GM21723 (cell line): ENCODE data around the gene FGFR4.

Source experiments
- ATAC-seq: cut with Tn5 transposase; IDR thresholded peaks from one replicate; pipeline ENCODE4 v1.9.1; 2021; ENCODE audit warnings: mild to moderate bottlenecking, moderate library complexity; ENCODE audit not compliant: unreplicated experiment

The FGFR4 gene

GRCh38 chr5:177099422-177100093, 12.8 kb downstream of the FGFR4 start:
- ATAC-seq, result no peak

- no peak for ATAC-seq
These were observed 14.0 kb downstream of the FGFR4 start for GRCh38 chr5:177100714-177101121.

DNA sequence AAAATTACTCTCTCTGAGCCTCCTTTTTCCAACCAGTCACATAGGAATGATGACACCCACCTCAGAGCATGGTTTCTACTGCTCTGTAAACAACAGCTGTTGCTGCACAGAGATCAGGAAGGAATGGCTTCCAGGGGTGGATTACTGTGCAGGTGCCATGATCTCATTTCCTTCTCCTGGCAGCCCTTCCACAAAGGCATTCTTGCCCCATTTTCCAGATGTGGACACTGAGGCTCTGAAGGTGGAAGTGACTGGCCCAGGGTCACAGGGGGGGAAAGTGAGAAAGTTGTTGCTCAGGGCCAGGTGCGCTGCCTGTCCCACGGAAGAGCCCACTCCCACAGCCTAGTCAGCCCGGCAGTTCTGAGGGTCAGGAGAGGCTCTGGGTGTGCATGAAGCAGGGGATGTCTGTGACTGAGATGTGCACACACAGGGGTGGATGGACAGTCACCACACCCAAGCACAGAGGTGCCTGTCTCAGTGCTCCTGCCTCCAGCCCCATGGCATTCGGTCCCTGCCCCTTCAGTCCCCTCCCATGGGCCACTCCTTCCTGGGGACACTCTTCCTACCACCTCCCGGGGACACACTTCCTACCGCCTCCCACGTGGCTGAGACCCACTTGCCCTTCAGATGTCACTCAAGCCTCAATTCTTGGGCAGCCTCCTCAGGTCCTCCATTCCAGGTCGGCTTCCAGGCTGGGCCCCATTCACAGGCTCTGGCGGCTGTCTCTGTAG, 17.0 kb downstream of the FGFR4 start:
- no peak for ATAC-seq

DNA sequence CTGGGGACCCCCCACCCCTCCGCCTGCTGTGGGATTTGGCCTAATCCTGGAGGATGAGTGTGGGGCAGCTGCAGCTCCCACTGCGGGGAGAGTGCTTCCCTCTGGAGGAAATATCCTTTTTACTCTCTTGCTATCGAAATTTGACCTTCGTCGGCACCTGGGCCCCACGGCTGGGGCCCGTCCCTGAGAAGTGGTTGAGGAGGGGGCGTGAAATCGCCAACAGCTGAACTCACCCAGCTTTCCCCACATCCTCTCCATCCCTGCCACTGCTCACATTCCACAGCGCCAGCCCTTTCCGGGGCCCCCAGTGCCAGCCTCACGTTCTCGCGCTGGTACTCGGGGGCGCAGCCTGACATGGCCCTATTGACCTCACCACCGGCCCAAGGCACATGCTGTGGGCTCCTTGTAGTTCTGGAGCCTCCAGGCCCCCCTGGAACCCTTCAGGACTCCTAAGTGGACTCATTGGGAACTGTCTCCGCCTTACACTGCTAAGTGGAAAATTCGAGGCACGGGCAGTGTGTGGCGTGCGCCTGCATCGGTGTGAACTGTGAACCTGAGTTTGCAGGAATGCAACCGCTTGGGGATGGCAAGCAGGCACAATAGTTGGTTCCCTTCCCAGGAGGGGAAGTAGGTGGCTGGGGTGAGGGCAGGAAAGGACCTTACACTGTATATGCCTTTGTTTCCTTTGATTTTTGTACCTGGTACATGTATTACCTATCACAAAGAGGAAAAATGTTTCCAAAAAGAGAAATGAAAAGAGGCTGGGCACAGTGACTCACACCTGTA, 19.2 kb downstream of the FGFR4 start:
- no peak for ATAC-seq

DNA sequence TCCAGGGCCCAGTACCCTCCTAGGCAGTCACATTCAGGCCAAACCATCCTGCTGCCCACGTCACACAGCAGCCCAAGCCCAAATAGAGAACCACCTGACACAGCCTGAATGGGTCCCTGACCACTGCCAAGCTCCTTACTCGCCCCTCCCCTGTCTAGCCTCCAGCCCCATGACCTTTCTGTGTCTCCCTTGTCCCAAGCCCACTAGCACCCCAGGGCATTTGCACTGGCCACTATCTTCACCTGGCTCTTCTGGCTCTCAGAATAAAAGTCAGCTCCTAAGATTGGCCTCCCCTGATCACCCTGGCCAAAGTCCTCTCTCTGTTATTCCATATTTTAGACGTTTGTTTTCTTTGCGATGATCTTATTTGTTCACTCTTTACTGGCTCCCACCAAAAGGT, 20.4 kb downstream of the FGFR4 start:
- ATAC-seq, result no peak

GRCh38 chr5:177109810-177110209, 23.1 kb downstream of the FGFR4 start:
- ATAC-seq, result no peak

DNA sequence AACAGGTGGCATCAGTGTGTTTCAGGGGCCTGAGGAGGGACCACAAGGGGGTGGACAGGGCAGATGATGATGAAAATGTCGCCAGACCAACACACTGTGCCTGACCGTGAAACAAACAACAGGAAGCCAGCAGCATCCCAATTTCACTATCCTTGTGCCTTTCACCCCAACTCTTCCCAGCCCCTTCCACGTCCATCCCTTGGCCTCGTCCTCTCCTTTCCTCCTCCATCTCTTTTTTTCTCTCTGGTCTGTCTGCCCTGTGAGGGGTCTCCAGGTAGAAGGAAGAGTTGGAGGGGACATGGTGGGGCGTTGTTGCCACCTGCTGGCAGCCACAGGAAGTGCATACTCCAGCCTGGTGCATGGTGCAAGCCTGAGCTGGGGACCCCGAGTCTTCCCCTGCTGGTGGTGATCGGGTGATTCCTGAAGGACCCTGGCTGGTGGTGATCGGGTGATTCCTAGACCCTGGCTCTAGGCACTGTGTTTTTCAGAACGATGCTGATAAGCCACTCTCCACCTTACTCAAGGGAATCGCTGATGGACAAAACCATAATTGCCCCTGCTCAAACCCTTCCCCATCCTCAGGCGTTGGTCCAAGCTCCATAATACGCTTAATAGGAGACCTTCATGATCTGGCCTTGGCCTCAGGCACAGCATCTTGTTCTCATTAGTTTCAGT, 25.1 kb downstream of the FGFR4 start:
- no peak for ATAC-seq

GRCh38 chr5:177112589-177113220, 26.0 kb downstream of the FGFR4 start:
- ATAC-seq, result no peak

DNA sequence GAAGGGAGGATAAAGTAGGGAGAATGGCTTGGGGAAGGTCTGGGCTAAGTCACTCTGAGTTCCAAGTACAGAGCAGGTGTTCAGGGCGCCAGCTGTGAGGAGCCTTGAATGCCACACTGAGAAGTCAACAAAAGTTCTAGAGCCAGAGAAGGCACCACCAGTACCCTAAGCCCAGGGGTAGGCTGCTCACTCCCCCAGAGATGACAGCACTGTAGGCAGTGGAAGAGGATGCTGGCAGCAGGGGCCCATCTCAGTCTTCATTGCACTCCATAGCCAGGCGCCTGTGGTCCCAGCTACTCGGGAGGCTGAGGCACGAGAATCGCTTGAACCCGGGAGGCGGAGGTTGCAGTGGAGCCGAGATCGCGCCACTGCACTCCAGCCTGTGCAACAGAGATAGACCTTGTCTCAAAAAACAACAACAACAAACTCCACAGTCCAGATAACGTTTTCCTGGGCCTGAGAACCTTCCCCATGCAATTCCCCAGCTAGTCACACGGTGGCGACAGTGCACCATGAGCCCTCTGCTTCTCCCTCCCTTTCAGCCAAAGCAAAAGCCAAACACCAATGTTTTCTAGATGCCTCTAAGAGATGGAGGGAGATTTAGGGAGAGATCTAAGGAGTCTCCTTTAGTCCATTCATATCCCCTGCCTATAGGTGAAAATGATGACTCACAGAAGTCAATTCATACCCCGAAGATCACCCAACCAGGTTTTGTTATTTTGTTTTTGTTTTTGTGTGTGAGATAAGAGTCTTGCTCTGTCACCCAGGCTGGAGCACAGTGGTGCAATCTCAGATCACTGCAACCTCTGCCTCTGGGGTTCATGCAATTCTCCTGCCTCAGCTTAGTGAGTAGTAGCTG, 27.1 kb downstream of the FGFR4 start:
- ATAC-seq, result peak; percentile 71

GRCh38 chr5:177116631-177117373, 30.1 kb downstream of the FGFR4 start:
- ATAC-seq, result no peak

DNA sequence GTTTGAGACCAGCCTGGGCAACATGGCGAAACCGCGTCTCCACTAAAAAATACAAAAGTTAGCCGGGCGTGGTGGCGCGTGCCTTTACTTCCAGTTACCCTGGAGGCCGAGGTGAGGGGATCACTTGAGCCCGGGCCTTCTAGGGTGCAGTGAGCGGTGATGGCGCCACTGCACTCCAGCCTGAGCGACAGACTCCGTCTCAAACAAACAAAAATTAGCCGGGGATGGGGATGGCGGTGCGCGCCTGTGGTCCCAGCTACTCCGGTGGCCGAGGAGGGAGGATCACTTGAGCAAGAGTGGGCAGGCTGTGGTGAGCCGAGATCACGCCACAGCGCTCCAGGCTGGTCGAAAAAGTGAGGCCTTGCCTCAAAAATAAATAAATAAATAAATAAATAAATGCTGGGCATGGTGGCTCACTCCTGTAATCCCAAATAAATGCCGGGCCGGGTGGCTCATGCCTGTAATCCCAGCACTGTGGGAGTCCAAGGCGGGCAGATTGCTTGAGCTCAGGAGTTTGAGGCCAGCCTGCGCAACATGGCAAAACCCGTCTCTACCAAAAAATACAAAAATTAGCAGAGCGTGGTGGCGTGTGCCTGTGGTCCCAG, 30.8 kb downstream of the FGFR4 start:
- no peak for ATAC-seq

- ATAC-seq, result no peak
These were observed 35.9 kb downstream of the FGFR4 start for GRCh38 chr5:177122566-177122965.

DNA sequence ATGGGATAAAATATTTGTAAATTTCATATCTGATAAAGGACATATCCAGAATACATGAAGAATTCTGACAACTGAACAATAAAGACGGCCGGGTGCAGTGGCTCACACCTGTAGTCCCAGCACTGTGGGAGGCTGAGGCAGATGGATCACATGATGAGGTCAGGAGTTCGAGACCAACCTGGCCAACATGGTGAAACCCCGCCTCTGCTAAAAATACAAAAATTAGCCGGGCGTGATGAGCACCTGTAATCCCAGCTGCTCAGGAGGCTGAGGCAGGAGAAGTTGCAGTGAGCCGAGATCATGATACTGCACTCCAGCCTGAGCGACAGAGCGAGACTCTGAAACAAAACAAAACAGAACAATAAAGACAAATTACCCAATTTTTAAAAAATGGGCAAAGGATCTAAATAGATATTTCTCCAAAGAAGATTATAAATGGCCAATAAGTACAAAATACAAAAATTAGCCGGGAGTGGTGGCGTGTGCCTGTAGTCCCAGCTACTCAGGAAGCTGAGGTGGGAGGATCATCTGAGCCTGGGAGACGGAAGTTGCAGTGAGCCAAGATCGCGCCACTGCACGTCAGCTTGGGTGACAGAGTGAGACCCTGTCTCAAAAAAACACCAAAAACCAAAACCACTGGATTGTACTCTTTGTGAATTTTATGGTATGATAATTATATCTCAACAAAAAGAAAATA, 37.2 kb downstream of the FGFR4 start:
- peak; percentile 71 for ATAC-seq

DNA sequence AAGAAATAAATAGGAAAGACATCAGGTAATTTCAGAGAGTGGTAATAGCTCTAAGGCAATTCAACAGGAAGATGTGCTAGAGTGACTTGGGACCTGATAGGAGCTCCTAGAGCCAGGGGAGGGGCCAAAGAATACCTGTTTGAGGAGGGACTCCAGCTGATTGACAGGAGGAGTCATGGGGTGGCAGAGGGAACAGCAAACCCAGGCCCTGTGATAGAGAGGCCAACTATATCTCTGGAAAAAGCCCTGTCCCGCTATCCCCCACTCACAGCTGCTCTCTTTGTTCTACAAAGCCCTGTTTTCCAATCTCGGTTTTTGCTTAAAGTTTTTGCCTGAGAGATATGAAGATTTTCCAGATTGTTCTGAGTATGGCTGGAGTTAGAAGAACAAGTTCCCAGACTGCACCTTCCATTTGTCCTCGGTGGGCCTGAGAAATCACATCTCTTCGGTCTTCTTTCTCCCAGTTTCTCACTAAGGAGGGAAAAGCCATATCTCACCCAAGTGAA, 37.8 kb downstream of the FGFR4 start:
- peak; percentile 83 for ATAC-seq

GRCh38 chr5:177126771-177127170, 40.1 kb downstream of the FGFR4 start:
- ATAC-seq, result no peak

DNA sequence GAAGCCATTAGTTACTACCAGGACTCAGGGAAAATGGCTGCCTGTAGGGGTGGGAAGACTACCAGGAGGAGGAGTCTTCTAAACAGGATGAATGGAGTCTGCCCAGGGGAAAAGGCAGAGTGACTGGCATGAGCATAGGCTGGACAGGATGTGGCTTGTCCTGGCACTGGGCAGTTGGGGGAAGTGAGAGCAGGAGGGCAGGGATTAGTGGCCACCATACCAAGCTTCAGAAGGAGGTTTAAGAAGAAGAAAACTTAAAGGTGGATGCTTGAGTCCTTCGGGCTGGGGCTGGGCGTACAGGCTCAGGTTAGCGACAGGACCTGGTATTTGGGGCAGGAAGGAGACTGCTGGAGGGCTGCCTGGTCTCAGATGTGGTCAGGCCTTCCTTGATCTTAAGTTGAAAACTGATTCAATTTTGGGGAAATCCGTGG, 41.9 kb downstream of the FGFR4 start:
- ATAC-seq, result no peak

- ATAC-seq, result no peak
These were observed 43.7 kb downstream of the FGFR4 start for GRCh38 chr5:177130211-177131018.
